CD4-positive, alpha-beta memory T cell (primary cell): ENCODE results near the gene NGEF. TPM values are rescaled to one million over a fixed set of nuclear protein-coding genes. Genes with fewer than 3 reads are reported as not detected.

Experiments used
- CTCF ChIA-PET: fragments of 350-600 bp; sonication (Branson Sonifier 250); formaldehyde crosslinking; loops from one replicate; lab custom pipeline; 2021; ENCODE audit warnings: inconsistent platforms; ENCODE audit not compliant: partially characterized antibody; lab: Charles Lee
- POLR2A ChIA-PET: fragments of 350-600 bp; sonication (Branson Sonifier 250); formaldehyde crosslinking; loops from one replicate; lab custom pipeline; 2021; ENCODE audit not compliant: partially characterized antibody; lab: Charles Lee
- DNase-seq, 5 donors: peaks; one replicate each; pipeline versions ENCODE4 v3.0.0 to v3.0.0-alpha.2; 2020 to 2022; ENCODE audit warnings: mixed read lengths in 1 of 5
- H3K27ac ChIP-seq: one replicate; pipeline ENCODE4 v1.7.0; 2013; ENCODE audit warnings: low read depth, low read length
- H3K27me3 ChIP-seq: 2 replicates; pipeline ENCODE4 v1.7.0; 2013; ENCODE audit warnings: mild to moderate bottlenecking, low read length, moderate library complexity; ENCODE audit not compliant: insufficient read depth
- H3K36me3 ChIP-seq: 2 replicates; pipeline ENCODE4 v1.7.0; 2013; ENCODE audit warnings: mild to moderate bottlenecking, low read length, moderate library complexity; ENCODE audit not compliant: insufficient read depth
- H3K4me1 ChIP-seq: 2 replicates; pipeline ENCODE4 v1.7.0; 2013; ENCODE audit warnings: mild to moderate bottlenecking, low read length, moderate library complexity; ENCODE audit not compliant: insufficient read depth
- H3K4me3 ChIP-seq, 2 donors: one replicate each; pipeline ENCODE4 v1.7.0; 2013; ENCODE audit warnings: low read length in 2 of 2, mild to moderate bottlenecking in 1 of 2
- H3K9me3 ChIP-seq, 2 donors: one replicate each; pipeline ENCODE4 v1.7.0; 2013; ENCODE audit warnings: low read length in 2 of 2, control low read depth in 1 of 2; ENCODE audit not compliant: control insufficient read depth in 1 of 2
- H3K27ac Mint-ChIP-seq, 7 donors: one replicate each; pipeline ENCODE4 v1.8.0; 2020 to 2021; ENCODE audit warnings: mixed read lengths in 7 of 7, mild to moderate bottlenecking in 6 of 7, inconsistent platforms in 3 of 7, moderate library complexity in 3 of 7
- H3K27me3 Mint-ChIP-seq, 2 donors: one replicate each; pipeline ENCODE4 v1.8.0; 2020 to 2021; ENCODE audit warnings: mixed read lengths in 2 of 2
- H3K36me3 Mint-ChIP-seq, 2 donors: one replicate each; pipeline ENCODE4 v1.8.0; 2020 to 2021; ENCODE audit warnings: mixed read lengths in 2 of 2, inconsistent platforms in 1 of 2, mild to moderate bottlenecking in 1 of 2
- H3K4me1 Mint-ChIP-seq, 4 donors: one replicate each; pipeline ENCODE4 v1.8.0; 2020 to 2021; ENCODE audit warnings: mixed read lengths in 4 of 4, mild to moderate bottlenecking in 1 of 4
- H3K4me3 Mint-ChIP-seq, 8 donors: one replicate each; pipeline ENCODE4 v1.8.0; 2020 to 2021; ENCODE audit warnings: mixed read lengths in 8 of 8, mild to moderate bottlenecking in 7 of 8, moderate library complexity in 6 of 8, inconsistent platforms in 3 of 8
- H3K9me3 Mint-ChIP-seq, 8 donors: one replicate each; pipeline ENCODE4 v1.8.0; 2020 to 2021; ENCODE audit warnings: mixed read lengths in 8 of 8, mild to moderate bottlenecking in 5 of 8, inconsistent platforms in 3 of 8, moderate library complexity in 1 of 8
- intact Hi-C: fragments of 100-400 bp; cut with micrococcal nuclease; formaldehyde crosslinking; loops from one replicate; pipeline ENCODE4 v1.15.1; 2023
- polyA plus RNA-seq, 2 donors: library from polyadenylated mRNA; unstranded; fragments of 300-500 nt; fragmentation: Illumina TruSeq; gene quantifications; one replicate each; pipeline ENCODE4 v1.2.3, GENCODE V29; 2021
- total RNA-seq, 2 experiments: library from RNA; stranded (reverse); gene quantifications; one replicate each; pipeline ENCODE4 v1.2.3, GENCODE V29; 2021

Gene NGEF
- not detected for total RNA-seq
- polyA plus RNA-seq, result not detected

- CTCF ChIA-PET, result no interaction called here
Observed at GRCh38 chr2:233013027-233013461, at the start of gene NGEF. TSS of gene NGEF (minus strand) at chr2:233013256. CDS start at chr2:232974890, 38,366 bp downstream.

GRCh38 chr2:233062451-233062850 lies 49.4 kb upstream of the NGEF start:
- DNase-seq, result no peak
- ChIA-PET POLR2A (interaction anchor here (3.8 to 14.9 kb wide), 4 partner anchors 8 to 189 kb away, joined by 21 to 426 read pairs (median 38); partner anchors contain the start of gene ATG16L1), CTCF (interaction anchor here (1.0 to 3.6 kb wide), 3 partner anchors 8 to 20 kb away, joined by 3 to 40 read pairs (median 18); no protein-coding TSS in a partner anchor)
- H3K36me3 ChIP-seq, result peaks cover 19% of the 10 kb centered on the region
- Mint-ChIP-seq H3K9me3 (no peaks in the 10 kb centered on the region), H3K4me3 (peak overlapping the region; percentile 87 to 97 (median 97)), H3K27me3 (no peaks in the 10 kb centered on the region), H3K4me1 (peaks cover 35 to 84% (median 56%) of the 10 kb centered on the region in 4 donors), H3K27ac (peak overlapping the region; percentile 88 to 99 (median 95)), H3K36me3 (peaks cover 15 to 61% of the 10 kb centered on the region in 2 donors)
- intact Hi-C loops, result loop anchor here (5.0 to 10.0 kb wide), 2 partner anchors 80 to 298 kb away; no protein-coding TSS in a partner anchor
- no peaks in the 10 kb centered on the region for H3K9me3 ChIP-seq
- H3K27me3 ChIP-seq, result no peaks in the 10 kb centered on the region
- peak overlapping the region; percentile 91 for H3K27ac ChIP-seq
- peaks cover 63% of the 10 kb centered on the region for H3K4me1 ChIP-seq
- peak overlapping the region; percentile 95 to 98 for H3K4me3 ChIP-seq

More at GRCh38 chr2:233013027-233013461, at the start of gene NGEF:
- Histone ChIP-seq H3K27me3 (no peaks in the 10 kb centered on the region), H3K4me1 (no peaks in the 10 kb centered on the region), H3K9me3 (no peaks in the 10 kb centered on the region), H3K4me3 (no peak within 1 kb of the TSS), H3K36me3 (no peaks in the 10 kb centered on the region), H3K27ac (no peak within 1 kb of the TSS)
- Mint-ChIP-seq H3K27ac (no peak within 1 kb of the TSS), H3K27me3 (peaks cover 2 to 3% of the 10 kb centered on the region in 2 donors), H3K4me1 (no peaks in the 10 kb centered on the region), H3K4me3 (no peak within 1 kb of the TSS), H3K36me3 (peaks cover 0 to 3% of the 10 kb centered on the region in 2 donors), H3K9me3 (peaks cover 0 to 4% (median 3%) of the 10 kb centered on the region in 8 donors)
- POLR2A ChIA-PET, result no interaction called here
- DNase-seq, result no peak
- intact Hi-C loops, result no loop called here

- peaks cover 28 to 77% (median 50%) of the 10 kb centered on the region in 4 donors for H3K4me1 Mint-ChIP-seq
- peak overlapping the region; percentile 95 to 98 for H3K4me3 ChIP-seq
- peaks cover 9 to 55% of the 10 kb centered on the region in 2 donors for H3K36me3 Mint-ChIP-seq
- peak overlapping the region; percentile 91 to 99 (median 95) for H3K27ac Mint-ChIP-seq
- H3K27me3 Mint-ChIP-seq, result no peaks in the 10 kb centered on the region
- H3K27me3 ChIP-seq, result no peaks in the 10 kb centered on the region
- peak in 1 of 5 donors; percentile 69 for DNase-seq
- ChIA-PET POLR2A (interaction anchor here (1.2 to 14.9 kb wide), 14 partner anchors 8 to 928 kb away, joined by 3 to 426 read pairs (median 12); partner anchors contain the start of gene ATG16L1), CTCF (interaction anchor here (1.0 to 4.0 kb wide), 9 partner anchors 8 to 209 kb away, joined by 3 to 40 read pairs (median 18); partner anchors contain the start of gene ATG16L1)
- no peaks in the 10 kb centered on the region for H3K9me3 ChIP-seq
- H3K36me3 ChIP-seq, result peaks cover 19% of the 10 kb centered on the region
- peaks cover 57% of the 10 kb centered on the region for H3K4me1 ChIP-seq
- intact Hi-C loops, result loop anchor here (2.0 to 10.0 kb wide), 4 partner anchors 33 to 297 kb away; no protein-coding TSS in a partner anchor
- peak overlapping the region; percentile 91 for H3K27ac ChIP-seq
- H3K4me3 Mint-ChIP-seq, result peak overlapping the region; percentile 87 to 97 (median 97)
- no peaks in the 10 kb centered on the region for H3K9me3 Mint-ChIP-seq
Observed at GRCh38 chr2:233061591-233062450, 48.8 kb upstream of the NGEF start.

GRCh38 chr2:233060980-233061590 lies 48.0 kb upstream of the NGEF start:
- no peaks in the 10 kb centered on the region for H3K9me3 ChIP-seq
- Mint-ChIP-seq H3K4me3 (peak overlapping the region; percentile 87 to 97 (median 97)), H3K27me3 (no peaks in the 10 kb centered on the region), H3K9me3 (no peaks in the 10 kb centered on the region), H3K27ac (peak overlapping the region; percentile 91 to 99 (median 95)), H3K36me3 (peaks cover 6 to 47% of the 10 kb centered on the region in 2 donors), H3K4me1 (peaks cover 26 to 70% (median 44%) of the 10 kb centered on the region in 4 donors)
- CTCF ChIA-PET, result interaction anchor here (0.6 to 4.0 kb wide), 23 partner anchors 9 to 209 kb away, joined by 3 to 40 read pairs (median 4); partner anchors contain the start of gene ATG16L1
- no peaks in the 10 kb centered on the region for H3K27me3 ChIP-seq
- DNase-seq, result no peak
- intact Hi-C loops, result loop anchor here (1.0 to 10.0 kb wide), 7 partner anchors 15 to 296 kb away; partner anchors contain the start of gene ATG16L1
- H3K4me3 ChIP-seq, result peak overlapping the region; percentile 95 to 98
- POLR2A ChIA-PET, result interaction anchor here (0.8 to 14.9 kb wide), 25 partner anchors 9 to 929 kb away, joined by 3 to 426 read pairs (median 5); partner anchors contain the start of gene ATG16L1
- peaks cover 14% of the 10 kb centered on the region for H3K36me3 ChIP-seq
- peaks cover 49% of the 10 kb centered on the region for H3K4me1 ChIP-seq
- H3K27ac ChIP-seq, result peak overlapping the region; percentile 91

- ChIA-PET CTCF (interaction anchor here (0.6 to 4.0 kb wide), 25 partner anchors 8 to 210 kb away, joined by 3 to 40 read pairs (median 4); partner anchors contain the start of gene ATG16L1), POLR2A (interaction anchor here (0.8 to 14.9 kb wide), 26 partner anchors 9 to 271 kb away, joined by 3 to 426 read pairs (median 5); partner anchors contain the start of gene ATG16L1)
- Mint-ChIP-seq H3K27ac (peak overlapping the region; percentile 91 to 99 (median 95)), H3K36me3 (peaks cover 4 to 45% of the 10 kb centered on the region in 2 donors), H3K27me3 (no peaks in the 10 kb centered on the region), H3K4me1 (peaks cover 24 to 65% (median 42%) of the 10 kb centered on the region in 4 donors), H3K9me3 (no peaks in the 10 kb centered on the region), H3K4me3 (peak overlapping the region; percentile 87 to 97 (median 97))
- no peaks in the 10 kb centered on the region for H3K27me3 ChIP-seq
- DNase-seq, result no peak
- H3K4me1 ChIP-seq, result peaks cover 47% of the 10 kb centered on the region
- peak overlapping the region; percentile 91 for H3K27ac ChIP-seq
- peak overlapping the region; percentile 95 to 98 for H3K4me3 ChIP-seq
- H3K9me3 ChIP-seq, result no peaks in the 10 kb centered on the region
- intact Hi-C loops, result loop anchor here (1.0 to 10.0 kb wide), 7 partner anchors 16 to 296 kb away; partner anchors contain the start of gene ATG16L1
- H3K36me3 ChIP-seq, result peaks cover 12% of the 10 kb centered on the region
Observed at GRCh38 chr2:233060501-233060979, 47.5 kb upstream of the NGEF start.

GRCh38 chr2:233059797-233060500 lies 46.9 kb upstream of the NGEF start, which contains the start of gene INPP5D:
TSS of gene INPP5D (plus strand) at chr2:233060342. CDS start at chr2:233060479, 137 bp downstream.
- Mint-ChIP-seq H3K9me3 (no peaks in the 10 kb centered on the region), H3K27me3 (no peaks in the 10 kb centered on the region), H3K4me1 (peaks cover 23 to 60% (median 38%) of the 10 kb centered on the region in 4 donors), H3K27ac (peak within 1 kb of the TSS; percentile 91 to 99 (median 95)), H3K36me3 (peaks cover 4 to 42% of the 10 kb centered on the region in 2 donors), H3K4me3 (peak within 1 kb of the TSS; percentile 87 to 97 (median 97))
- Histone ChIP-seq H3K27ac (peak within 1 kb of the TSS; percentile 91), H3K36me3 (peaks cover 12% of the 10 kb centered on the region), H3K4me3 (peak within 1 kb of the TSS; percentile 95 to 98), H3K27me3 (no peaks in the 10 kb centered on the region), H3K4me1 (peaks cover 44% of the 10 kb centered on the region), H3K9me3 (no peaks in the 10 kb centered on the region)
- ChIA-PET POLR2A (interaction anchor here (0.9 to 14.9 kb wide), 26 partner anchors 9 to 272 kb away, joined by 3 to 426 read pairs (median 5); partner anchors contain the start of gene ATG16L1), CTCF (interaction anchor here (0.6 to 4.0 kb wide), 22 partner anchors 8 to 208 kb away, joined by 3 to 40 read pairs (median 4); partner anchors contain the start of gene ATG16L1)
- intact Hi-C loops, result loop anchor here (1.0 to 10.0 kb wide), 9 partner anchors 16 to 445 kb away; partner anchors contain the start of gene ATG16L1
- DNase-seq, result peak; percentile 78 to 90 (median 83)
